HG03175 (cell line): ENCODE results near the gene DOK6.

Source experiments
- ATAC-seq: cut with Tn5 transposase; IDR thresholded peaks from one replicate; pipeline ENCODE4 v1.9.1; 2021; ENCODE audit warnings: mild to moderate bottlenecking, moderate library complexity; ENCODE audit not compliant: unreplicated experiment

Gene DOK6

GRCh38 chr18:69730664-69731063, 330.0 kb downstream of the DOK6 start:
- no peak for ATAC-seq

- ATAC-seq, result no peak
Observed at GRCh38 chr18:69734536-69734935, 333.8 kb downstream of the DOK6 start.

- ATAC-seq, result no peak
Observed at GRCh38 chr18:69736730-69737129, 336.0 kb downstream of the DOK6 start.

GRCh38 chr18:69737851-69738250, 337.2 kb downstream of the DOK6 start:
- no peak for ATAC-seq

- no peak for ATAC-seq
Observed at GRCh38 chr18:69747388-69747787, 346.7 kb downstream of the DOK6 start.

- no peak for ATAC-seq
Observed at GRCh38 chr18:69752737-69753380, 352.2 kb downstream of the DOK6 start.

- ATAC-seq, result no peak
Observed at GRCh38 chr18:69754108-69754507, 353.4 kb downstream of the DOK6 start.

- ATAC-seq, result no peak
Observed at GRCh38 chr18:69755041-69755440, 354.4 kb downstream of the DOK6 start.

GRCh38 chr18:69755856-69756496, 355.3 kb downstream of the DOK6 start:
- no peak for ATAC-seq

GRCh38 chr18:69757733-69758132, 357.0 kb downstream of the DOK6 start:
- no peak for ATAC-seq

GRCh38 chr18:69758458-69758857, 357.8 kb downstream of the DOK6 start:
- no peak for ATAC-seq

- ATAC-seq, result no peak
Observed at GRCh38 chr18:69759046-69759445, 358.4 kb downstream of the DOK6 start.

GRCh38 chr18:69763002-69763401, 362.3 kb downstream of the DOK6 start:
- ATAC-seq, result no peak

- ATAC-seq, result no peak
Observed at GRCh38 chr18:69763821-69764220, 363.1 kb downstream of the DOK6 start.

GRCh38 chr18:69770238-69770637, 369.6 kb downstream of the DOK6 start:
- ATAC-seq, result no peak

- ATAC-seq, result no peak
Observed at GRCh38 chr18:69774831-69775230, 374.1 kb downstream of the DOK6 start.

- ATAC-seq, result no peak
Observed at GRCh38 chr18:69777248-69777647, 376.6 kb downstream of the DOK6 start.

GRCh38 chr18:69778680-69779079, 378.0 kb downstream of the DOK6 start:
- no peak for ATAC-seq

GRCh38 chr18:69780851-69781250, 380.2 kb downstream of the DOK6 start:
- no peak for ATAC-seq

GRCh38 chr18:69784815-69785214, 384.1 kb downstream of the DOK6 start:
- ATAC-seq, result no peak

- no peak for ATAC-seq
Observed at GRCh38 chr18:69785466-69785865, 384.8 kb downstream of the DOK6 start.

- no peak for ATAC-seq
Observed at GRCh38 chr18:69786427-69786826, 385.7 kb downstream of the DOK6 start.
